NCI-H1105 treated with DMSO at 0.1 percent for 48 hours (cell line): ENCODE results near the gene U2SURP.

ENCODE experiments used
- DNase-seq: peaks from one replicate; lab custom pipeline; 2025; lab: John Stamatoyannopoulos, UW

Gene U2SURP

DNA sequence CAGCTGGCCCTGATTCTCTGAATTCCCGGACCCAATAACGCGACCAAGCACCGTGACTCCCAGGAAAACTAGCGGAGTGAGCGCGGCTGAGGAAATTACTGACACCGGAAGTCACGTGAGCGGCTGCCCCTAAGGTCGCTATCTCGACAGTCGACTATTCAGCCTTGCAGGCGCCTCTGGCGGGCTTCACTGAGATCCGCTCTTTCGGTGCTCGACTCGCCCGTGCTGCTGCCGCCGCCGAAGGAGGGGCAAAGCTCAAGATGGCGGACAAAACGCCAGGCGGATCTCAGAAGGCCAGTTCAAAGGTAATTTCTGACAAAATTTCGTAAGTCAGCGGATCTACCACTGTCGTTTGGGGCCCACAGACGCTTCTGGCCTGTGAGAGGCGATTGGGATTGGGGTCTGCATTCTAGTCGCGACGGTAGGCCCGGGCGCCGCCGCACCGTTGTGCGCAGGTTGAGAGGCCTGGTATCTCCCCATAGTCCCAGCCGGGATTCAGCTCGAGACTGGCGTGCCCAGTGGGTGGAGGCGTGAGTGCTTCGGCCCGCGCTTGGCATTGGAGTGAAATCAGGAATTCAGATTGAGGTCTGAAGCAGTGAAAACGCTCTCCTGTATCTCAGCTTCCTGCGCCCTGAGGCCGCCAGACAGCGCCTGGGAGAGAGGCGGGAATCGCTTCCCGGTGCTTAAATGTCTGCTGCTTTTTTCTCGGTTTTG lies at the start of gene U2SURP:
U2SURP (plus strand) TSS at position 202 of the 714 bp plus-strand sequence; CDS start at position 261, 59 bp downstream.
- DNase-seq = peak; percentile 100

DNA sequence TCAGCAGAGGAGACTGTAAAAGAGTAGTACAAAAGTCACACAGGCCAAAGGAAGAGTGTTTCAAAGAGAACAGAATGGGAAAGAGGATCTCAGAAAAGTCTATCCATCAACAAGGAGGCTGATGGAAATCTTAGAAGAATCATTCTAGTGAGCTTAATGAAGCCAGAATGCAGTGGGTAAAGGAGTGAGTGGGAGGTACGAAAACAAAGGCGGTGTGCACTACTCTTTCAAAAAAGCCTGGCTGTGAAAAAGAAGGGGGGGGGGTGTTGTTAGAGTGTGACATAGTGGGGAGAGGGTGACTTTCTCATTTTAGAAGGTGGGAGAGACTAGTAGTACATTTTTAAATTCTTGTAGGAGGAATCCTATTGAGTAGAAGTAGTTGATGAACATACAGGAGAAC lies 49.6 kb upstream of the U2SURP start:
- no peak for DNase-seq

DNA sequence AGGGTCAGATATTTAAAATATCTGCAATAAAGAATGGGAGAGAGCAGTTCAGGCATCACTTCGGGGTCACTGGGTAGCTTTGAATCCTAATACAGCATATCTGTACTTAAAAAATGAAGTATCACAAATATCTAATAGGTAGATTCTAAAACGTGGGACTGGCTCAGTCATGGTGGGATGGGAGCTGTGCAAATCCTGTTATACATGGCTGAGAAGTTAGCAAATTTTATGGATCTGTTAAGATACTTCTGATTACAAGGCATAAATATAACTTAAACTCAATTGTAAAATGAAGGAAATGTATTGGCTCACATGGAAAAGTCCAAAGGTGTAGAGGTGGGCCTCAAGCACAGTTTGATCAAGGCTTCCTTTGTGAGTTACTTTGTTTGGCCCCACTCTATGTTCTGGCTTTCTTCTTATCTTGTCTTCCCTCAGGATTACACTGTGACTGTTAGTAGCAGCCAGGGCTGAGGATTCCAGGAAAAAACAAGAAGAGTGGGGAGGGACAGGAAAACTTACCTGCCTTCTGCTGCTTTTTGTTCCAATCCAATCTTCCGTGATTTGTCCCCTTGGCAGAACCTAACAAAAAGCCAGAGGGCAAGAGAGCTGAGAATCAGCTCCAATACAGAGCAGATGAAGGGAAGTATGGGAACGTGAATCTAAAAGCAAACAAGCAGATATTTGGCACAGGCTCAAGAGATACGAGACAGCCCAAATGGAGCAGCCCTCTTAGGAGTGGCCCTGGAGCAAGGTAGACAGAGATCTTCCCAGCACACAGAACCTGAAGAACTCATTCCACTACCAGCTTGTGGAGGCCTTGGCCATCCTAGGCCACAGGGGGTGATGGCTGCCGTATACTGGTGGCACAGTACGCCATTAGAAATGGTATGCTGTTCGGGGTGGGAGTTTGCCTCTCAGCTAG lies 48.8 kb upstream of the U2SURP start:
- no peak for DNase-seq

DNA sequence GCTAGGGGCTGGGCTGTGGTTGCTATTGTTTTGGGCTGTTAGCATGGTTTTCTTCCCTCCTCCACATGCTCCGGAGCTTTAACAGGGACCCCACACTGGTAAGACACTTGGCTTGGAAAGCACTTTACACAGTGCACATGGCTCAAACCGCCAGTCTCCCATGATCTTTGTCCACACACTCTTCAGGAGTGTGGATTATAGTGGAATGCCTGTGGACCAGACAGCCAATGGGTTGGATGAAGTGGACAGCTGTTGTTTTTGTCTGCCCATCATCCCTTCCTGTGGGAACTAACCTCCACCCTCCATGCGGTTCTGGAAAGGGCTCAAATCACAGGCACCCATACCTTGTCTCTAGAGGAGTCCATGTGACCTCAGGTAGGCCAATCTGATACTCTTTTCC lies 47.9 kb upstream of the U2SURP start:
- no peak for DNase-seq

DNA sequence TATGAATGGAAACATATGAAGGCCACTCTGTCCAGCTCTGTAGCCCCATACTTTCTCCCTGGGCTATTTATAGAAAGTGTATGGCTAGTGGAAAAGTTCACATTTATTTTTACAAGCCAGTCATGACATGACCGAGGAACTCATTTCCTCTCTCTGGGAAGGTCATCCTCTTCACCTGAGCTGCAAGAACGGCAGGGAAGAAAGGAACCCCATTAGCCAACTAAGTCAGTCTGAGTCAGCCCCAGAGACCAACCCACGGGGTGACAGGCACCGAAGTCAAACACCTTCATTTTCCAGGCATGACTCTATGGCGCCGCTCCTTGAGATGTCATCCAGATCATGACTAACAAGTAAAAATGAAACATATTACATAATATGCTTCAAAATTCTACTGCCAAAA lies 42.7 kb upstream of the U2SURP start:
- DNase-seq = no peak

DNA sequence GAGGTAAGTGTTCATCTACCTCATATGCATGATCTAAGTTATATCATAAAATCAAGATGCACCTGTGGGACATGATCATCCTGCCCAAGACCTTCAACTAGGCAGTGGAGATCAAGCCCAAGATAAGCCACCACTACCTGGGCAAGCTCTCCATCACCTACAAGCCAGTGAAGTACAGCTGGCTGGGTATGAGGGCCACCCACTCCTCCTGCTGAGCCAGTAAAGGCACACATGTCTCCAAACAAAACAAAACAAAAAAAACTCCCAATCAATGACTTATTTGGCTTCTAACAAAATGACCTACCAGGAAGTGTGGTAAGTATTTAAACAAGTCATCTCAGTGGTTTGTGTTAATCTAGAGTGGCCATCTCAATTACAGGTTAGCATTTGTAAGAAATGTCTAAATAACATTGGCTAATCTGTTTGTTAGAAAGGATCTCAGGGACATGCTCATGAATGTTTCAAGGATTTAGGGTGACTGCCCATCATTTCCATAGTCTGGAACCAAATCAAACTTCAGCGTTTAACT lies 41.0 kb upstream of the U2SURP start:
- DNase-seq = no peak

DNA sequence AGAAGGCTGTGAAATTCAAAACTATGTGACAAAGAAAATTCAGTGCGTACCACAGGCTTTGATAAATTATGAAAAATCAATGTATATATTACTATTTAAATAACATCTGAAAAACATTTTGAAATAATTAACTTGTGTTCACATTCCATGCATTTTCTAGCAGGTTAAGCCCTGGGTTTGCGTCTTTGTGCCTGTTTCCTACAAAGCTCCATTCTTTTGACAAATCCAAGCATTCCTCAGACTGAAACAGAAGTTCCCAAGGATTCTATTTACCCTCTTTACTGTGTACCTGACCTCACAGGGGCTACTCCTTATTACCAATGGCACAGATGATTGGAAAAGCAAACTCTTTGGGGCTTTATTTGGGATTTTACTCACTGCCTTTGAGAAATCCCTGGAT lies 39.8 kb upstream of the U2SURP start:
- DNase-seq = no peak

DNA sequence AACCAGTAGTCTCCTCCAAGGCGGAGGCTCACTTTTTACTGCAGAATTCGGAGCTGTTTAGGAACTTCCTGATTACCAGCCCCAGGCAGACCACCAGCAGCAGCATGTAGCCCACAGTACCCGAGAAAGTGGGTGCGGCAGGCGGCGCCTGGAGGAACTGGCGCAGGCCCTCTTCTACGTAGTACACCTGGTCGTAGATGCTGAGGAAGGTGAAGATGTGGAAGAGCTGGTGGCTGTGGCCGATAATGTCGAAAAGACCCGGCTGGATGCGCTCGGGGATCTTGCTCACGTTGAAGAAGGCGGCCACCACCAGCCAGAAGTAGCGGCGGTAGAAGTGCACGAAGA lies 39.2 kb upstream of the U2SURP start:
- DNase-seq = no peak

DNA sequence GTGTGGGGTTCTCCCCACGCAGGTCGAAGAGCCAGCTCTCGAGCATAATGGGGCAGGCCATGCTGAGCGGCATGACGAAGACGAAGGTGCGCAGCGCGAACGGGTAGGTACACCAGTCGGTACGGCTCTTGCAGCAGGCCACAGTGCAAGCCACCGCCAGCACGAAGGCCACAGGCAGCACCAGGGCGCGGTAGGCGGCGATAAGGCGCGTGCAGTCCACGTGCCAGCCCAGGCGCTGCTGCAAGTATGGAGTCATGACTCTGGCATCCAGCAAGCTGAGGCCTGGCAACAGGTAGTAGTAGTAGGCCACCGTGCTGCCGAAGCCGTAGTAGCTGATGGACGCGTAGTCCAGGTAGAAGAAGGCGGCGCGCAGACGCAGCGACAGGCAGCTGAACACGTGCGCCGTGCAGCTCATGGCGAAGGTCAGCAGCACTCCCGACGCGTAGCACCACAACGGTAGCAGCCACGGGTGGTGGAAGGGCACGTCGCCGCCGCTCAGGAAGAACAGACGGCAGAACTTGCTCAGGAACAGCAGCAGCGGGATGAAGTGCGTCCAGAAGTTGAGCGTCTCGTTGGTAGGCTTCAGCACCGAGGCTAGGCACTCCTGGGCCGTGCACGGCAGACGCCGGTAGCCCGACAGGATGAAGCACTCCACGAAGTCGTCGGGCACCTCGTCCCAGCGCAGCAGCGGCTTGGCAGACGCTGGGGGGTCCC lies 38.7 kb upstream of the U2SURP start:
- no peak for DNase-seq

DNA sequence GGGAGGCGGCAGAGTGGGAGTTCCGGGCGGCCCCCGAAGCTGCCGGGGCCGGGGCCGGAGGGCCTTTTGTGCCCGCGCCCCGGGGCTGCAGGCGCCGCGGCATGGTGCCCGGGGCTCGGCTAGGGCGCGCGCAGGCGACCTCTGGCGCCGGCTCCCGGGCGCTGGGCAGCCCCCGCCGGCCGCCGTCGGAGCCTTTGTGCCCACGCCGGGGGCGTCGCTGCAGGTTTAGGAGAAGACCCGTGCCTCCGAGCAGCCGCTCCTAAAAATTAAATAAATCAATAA lies 38.2 kb upstream of the U2SURP start:
- DNase-seq = no peak

DNA sequence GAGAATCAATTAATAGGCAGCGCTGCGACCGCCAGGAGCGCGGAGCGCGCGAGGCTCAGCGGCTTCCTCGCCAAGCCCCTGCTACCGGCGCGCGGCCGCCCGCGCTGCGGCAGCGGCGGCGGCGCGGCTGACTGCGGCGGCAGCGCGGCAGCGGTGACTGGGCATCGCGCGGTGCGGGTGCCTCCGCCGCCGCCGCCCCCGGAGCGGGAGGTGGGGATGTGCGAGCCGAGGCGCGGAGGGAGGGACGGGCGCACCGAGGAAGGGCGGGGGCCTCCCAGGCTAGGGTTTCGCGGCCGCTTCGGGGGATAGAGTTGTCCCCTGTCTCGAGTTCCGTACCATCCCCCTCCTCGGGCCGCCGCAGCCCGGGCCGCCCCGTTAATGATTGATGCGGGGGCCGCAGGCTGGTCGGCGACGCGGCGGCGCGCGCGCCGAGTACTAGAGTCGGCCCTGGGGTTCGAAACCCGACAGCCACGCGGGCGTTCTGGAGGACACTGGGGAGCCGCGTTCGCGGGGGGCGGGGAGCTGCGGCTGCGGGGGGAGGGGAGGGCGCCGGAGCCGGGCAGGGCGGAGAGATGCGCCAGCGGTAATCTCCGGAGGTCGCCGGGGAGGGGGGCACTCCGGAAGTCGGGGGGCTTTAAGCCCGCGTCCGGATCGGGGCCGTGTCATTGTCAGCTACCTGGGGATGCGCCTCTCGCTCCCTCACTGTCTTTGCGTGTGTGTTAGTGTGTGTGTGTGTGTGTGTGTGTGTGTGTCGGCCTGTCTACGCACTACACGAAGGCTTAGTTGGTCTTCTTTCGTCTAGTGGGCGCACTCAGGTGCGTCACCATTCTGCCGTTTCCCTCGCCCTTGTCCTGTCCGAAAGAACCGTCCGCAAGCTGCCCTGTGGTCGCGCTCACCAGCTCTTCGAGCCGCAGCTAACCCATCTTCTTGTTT lies 37.6 kb upstream of the U2SURP start, which contains the start of gene PAQR9:
PAQR9 (minus strand) TSS at position 159 of the 933 bp plus-strand sequence. CDS start 338 bp downstream, outside the sequence.
- peak; percentile 82 for DNase-seq

DNA sequence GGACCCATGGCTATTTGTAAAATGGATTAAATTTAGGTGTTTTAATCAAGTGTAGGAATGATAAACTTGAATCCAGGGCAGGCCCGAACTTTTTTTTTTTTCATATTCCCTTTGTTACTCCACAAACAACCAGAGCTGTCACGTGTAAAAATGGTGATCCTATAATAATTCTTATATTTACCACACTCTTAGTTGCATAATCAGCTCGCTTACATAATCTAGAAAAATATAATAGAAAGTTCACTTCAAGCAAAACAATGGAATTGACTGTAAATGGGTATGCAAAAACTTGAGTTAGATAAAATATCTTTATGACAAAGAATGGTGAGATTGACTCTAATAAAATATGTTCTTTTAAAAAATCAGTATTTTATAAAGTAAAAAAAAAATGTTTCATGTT lies 35.8 kb upstream of the U2SURP start:
- no peak for DNase-seq

DNA sequence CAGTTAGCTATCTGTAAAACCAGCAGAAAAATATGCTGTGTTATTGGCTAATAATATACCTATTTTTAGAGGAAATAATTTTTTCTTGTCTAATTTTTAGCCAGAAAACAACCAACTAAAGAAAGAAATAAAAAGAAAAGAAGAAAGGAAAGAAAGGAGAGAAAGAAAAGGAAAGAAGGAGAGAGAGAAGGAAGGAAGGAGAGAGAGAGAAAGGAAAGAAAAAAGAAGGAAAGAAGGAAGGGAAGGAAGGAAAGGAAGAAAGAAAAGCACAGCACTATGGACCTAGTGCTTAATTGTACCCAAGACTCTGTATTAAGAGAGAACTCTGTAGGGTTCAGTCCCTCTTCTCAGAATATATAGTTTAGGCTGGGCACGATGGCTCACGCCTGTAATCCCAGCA lies 34.6 kb upstream of the U2SURP start:
- no peak for DNase-seq

DNA sequence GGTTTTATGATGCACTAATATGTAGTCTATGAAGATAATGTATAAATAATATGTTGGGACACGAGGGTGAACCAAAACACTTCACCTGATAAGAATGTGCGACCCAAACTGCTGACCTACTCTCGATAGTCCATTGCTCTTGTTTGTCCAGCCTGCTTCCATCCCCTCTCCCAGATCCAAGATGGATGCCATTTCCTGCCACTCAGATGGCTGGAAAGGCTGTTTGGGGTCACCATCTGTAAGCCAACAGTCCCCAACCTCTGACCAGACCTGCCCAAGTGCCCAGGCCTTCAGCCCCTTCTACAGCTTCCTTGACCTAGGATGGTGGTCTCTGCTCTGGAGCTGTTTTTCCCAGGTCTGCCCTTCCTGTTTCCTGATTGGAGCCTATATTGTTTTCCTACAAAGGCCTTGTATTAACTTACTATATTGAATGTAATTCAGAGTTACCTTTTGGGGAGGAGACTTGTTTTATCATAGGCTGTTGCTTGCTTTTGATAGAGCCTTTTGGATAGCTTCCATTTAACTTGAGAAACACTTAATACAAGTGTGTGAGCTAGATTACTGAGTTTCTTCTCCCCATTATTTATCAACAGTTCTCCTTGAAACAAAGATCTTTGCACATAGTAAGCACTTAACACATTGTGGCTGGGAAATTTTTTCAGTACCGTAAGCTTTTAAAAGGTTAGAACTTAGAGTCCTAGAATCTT lies 32.9 kb upstream of the U2SURP start:
- DNase-seq = no peak

DNA sequence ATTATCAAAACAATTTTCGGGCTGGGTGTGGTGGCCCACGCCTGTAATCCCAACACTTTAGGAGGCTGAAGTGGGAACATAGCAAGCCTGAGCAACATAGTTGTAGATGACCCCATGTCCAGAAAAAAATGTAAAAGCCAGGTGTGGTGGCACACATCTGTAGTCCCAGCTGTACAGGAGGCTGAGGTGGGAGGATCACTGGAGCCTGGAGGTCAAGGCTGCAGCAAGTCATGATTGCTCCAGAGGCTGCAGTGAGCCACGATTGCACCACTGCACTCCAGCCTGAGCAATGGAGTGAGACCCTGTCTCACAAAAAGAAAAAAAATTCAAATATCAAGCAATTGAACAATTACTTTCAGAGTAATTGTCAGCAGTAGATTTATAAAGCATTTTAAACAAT lies 29.9 kb upstream of the U2SURP start:
- DNase-seq = no peak

DNA sequence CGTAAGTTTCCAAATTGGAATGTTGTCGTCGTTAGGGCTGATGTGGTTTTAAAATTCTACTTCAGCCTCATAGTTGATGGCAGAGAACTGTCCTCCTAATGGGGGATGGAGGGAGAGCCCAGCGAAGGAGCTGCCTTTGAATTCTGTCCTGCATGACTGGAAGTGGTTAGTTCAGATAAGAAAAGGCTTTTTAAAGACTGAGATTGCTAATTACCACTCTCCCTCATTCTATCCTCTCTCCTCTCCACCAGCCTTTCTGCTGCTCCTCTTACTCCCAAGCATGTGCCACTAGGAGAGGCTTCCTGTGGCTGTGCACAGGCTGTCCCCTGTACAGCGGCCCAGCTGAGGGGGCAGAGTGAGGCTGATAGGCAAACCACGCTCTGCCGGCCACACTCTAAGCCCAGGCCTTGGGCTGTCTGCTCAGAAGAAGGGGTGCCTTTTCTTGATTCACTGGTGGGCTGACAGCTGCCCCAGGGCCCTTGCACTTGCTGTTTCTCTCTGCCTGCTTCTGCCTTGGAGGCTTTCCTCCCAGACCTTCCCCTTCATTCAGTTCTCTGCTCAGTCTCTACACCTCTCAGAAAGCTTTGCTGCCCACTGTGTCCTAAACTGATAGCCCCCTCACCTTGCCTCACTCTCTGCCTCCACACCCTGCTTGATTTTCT lies 29.1 kb upstream of the U2SURP start:
- DNase-seq = no peak

DNA sequence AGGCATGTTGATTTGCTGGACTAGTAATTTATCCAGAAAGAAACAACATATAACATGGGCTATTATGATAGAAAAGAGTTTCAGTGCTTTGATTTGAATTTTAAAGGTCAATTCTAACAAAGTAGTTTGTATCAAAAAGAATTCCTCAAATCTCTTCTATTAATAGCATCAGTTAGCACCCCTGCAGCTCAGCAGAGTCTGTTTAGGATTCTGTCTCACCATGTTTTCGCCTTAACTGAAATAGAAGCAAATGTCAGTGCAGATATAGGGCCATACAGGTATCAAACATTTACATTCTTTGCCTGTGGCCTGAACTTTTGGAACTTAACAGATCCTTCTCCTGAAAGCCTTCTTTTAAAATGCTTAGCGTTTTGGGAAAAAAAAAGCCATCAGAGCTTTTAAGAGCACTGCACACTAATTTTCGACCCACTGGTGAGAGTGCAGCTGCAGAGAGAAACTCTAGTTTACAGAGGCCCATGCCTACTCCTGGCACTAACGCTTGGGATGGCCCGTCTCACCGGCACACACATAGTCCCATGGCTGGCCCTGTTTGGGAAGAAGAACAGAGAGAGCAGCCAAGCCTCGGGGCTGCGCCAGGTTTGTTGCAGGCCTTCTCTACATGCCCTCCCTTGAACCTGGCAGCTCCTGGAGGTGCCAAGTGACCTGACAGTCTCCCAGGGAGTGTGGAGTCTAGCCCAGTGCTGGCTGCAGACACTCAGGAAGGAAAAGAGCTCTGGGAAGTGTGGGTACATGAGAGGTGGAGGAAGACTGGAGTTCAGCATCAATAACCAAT lies 28.0 kb upstream of the U2SURP start:
- DNase-seq = no peak

DNA sequence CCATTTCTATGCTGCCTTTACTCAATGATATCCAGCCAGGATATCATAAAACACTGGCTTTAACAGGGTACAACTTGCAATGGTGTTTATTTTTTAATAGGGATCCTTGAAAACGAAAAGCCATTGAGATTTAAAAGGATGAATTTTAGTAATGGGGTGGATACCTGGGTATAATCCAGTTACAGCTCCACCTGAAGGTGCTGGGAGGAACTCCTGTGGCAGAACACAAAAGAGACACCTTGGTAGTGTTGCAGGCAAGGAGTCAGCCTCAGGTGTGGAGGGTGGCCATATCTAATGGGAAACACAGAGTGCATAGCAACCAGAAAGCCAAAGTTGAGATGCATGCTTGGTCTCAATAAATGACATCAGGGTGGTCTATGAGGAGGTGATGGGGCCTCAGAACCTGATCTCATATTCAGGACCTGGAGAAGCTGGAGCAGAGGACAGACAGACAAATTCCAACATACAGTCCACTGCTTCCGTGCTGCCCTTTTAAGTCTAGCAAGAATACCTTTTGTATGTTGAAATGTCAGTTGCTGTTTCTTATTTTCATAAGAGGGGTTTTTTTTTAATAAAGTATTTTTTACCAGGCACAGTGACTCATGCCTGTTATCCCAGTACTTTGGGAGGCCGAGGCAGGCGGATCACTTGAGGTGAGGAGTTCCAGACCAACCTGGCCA lies 25.9 kb upstream of the U2SURP start:
- no peak for DNase-seq
